HG03095 (cell line): ENCODE measurements around the gene PKD1.

Experiments used
- ATAC-seq: cut with Tn5 transposase; IDR thresholded peaks from one replicate; pipeline ENCODE4 v1.9.1; 2021; ENCODE audit warnings: moderate library complexity; ENCODE audit not compliant: unreplicated experiment

Gene PKD1

GRCh38 chr16:2090777-2091546, 44.7 kb downstream of the PKD1 start:
- ATAC-seq, result no peak

GRCh38 chr16:2090481-2090776, 45.3 kb downstream of the PKD1 start:
- no peak for ATAC-seq

DNA sequence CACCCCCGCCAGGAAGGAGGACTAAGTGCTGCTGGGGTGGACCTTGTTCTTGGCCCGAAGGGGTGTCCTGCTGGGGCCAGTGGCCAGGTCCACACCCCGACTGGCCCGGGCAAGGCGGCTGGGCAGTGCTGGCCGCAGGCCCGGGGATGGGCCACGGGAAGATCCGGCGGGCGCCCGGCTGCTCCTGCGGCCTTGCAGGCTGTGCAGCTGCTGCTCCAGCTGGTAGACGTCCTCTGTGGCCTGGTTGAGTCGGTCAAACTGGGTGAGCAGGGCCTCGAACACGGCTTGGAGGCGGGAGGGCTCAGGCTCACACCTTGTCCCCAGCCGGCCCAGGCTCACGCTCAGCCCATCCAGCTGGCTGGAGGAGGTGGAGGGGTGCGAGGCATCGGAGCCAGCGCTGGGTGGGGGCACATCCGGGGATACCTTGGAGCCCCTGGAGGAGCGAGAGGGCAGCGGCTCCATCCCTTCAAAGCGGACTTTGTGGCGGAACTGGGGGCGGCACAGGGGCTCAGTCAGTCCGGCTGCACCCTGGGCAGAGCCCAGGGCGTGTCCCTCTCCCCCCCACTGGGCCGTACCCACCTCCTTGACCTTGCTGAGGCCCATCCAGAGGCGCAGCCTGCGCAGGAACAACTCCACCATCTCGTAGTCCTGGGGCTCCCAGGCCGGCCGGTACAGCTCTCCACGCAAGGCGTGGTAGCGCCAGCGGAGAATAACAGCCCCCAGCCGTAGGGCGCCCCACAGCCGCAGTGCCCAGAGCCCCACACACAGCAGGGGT, 45.8 kb downstream of the PKD1 start:
- no peak for ATAC-seq

GRCh38 chr16:2088759-2089358, 46.8 kb downstream of the PKD1 start:
- no peak for ATAC-seq

DNA sequence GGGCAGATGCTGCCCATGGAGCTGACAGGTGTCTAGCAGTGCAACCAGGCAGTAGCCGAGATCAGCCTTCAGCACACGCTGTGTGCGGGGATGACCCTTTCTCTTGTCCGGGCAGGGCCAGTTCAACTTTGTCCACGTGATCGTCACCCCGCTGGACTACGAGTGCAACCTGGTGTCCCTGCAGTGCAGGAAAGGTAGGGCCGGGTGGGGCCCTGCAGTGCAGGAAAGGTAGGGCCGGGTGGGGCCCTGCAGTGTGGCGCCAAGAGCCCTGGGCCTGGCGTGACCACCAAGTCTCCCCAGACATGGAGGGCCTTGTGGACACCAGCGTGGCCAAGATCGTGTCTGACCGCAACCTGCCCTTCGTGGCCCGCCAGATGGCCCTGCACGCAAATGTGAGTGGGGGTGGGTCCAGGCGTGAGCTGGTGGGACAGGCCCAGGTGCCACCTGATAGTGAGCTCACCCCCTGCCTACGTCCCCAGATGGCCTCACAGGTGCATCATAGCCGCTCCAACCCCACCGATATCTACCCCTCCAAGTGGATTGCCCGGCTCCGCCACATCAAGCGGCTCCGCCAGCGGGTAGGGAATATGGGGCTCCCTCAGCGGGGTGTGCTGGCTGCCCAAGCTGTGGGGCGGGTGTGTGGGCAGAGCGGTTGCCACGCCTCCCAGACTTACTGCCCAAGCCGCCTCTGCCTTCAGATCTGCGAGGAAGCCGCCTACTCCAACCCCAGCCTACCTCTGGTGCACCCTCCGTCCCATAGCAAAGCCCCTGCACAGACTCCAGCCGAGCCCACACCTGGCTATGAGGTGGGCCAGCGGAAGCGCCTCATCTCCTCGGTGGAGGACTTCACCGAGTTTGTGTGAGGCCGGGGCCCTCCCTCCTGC, 47.7 kb downstream of the PKD1 start:
- no peak for ATAC-seq

GRCh38 chr16:2086812-2087747, 48.6 kb downstream of the PKD1 start:
- ATAC-seq, result no peak

- ATAC-seq, result no peak
These were observed 49.5 kb downstream of the PKD1 start for GRCh38 chr16:2086106-2086742.

- no peak for ATAC-seq
These were observed 50.0 kb downstream of the PKD1 start for GRCh38 chr16:2085669-2086068.

DNA sequence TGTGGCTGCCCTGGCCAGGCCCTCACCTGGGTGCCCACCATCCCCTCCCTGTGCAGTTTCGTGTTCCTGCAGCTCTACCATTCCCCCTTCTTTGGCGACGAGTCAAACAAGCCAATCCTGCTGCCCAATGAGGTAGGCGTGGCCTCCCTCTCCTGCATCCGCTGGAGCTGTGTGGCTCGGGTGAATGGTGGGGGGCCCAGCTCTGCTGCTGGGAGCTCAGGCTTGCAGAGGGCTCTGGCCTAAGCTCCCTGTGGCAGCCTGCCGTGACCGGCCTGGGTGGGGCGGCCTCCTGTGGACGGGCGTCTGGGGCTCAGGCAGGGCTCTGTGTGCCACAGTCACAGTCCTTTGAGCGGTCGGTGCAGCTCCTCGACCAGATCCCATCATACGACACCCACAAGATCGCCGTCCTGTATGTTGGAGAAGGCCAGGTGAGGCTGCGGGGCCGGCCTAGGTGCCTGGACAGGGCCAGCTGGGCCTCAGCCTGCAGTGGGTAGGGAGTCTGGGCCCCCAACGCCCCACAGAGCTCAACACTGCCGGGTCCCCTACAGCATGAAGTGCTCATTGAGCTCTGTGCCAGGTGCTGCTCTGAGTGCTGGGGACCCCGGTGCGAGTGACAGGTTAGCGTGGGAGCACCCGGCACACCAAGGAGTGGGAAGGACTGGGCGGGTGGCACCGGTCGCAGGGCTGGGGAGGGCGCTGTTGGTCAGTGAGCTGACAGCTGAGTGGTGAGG, 50.6 kb downstream of the PKD1 start:
- no peak for ATAC-seq

DNA sequence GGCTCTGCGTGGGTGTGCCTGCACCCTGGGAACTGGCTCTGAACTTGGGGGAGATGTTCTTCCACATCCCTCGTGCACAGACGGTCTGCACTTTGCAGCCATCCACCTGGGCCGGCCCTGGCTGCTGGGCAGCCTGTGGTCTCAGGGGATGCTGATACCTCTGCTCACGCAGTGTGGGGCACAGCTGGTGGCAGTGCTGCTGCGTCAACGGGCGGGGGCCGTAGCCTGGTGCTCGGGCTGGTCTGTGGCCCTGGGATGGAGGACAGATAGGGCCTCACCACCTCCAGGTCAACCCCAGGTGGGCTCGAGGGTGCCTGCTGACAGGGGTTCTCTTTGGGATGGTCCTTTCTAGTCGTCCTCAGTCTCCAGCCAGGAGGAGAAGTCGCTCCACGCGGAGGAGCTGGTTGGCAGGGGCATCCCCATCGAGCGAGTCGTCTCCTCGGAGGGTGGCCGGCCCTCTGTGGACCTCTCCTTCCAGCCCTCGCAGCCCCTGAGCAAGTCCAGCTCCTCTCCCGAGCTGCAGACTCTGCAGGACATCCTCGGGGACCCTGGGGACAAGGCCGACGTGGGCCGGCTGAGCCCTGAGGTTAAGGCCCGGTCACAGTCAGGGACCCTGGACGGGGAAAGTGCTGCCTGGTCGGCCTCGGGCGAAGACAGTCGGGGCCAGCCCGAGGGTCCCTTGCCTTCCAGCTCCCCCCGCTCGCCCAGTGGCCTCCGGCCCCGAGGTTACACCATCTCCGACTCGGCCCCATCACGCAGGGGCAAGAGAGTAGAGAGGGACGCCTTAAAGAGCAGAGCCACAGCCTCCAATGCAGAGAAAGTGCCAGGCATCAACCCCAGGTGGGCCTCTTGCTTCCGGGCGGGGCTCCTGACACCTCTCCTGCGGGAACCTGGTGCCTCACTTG, 51.6 kb downstream of the PKD1 start:
- no peak for ATAC-seq

DNA sequence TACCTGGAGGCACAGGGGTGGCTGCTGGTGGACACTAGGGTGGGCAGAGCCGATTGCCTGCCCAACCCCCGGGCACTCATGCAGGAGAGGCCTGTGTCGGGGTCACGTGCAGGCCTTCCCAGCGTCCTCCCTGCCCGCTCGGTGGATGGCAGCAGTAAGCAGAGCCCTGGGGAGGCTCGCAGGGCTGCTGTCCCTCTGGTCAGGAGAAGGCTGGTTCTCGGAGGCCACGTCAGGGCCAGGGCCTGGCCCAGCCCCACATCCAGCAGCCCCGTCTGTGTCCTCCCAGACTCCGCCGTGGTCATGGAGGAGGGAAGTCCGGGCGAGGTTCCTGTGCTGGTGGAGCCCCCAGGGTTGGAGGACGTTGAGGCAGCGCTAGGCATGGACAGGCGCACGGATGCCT, 52.3 kb downstream of the PKD1 start:
- no peak for ATAC-seq

DNA sequence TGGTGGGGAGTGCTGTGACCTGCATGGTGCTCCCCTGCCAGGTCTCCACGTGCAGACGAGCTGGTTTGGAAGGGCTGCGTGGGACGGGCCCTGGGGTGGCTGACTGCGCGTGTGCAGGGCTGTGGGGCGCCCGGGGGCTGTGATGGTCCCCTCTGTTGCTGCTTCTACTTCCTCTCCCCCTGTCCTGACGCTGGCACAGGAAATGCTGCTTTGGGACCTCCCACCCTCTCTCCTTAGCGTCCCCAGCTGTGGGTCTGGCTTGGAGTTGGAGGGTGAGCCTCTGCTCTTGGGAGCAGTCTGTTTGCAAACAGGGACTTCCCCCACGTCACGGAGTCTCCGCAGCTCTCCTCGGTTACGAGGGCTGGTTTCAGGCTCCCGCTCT, 52.7 kb downstream of the PKD1 start:
- no peak for ATAC-seq

- no peak for ATAC-seq
These were observed 53.3 kb downstream of the PKD1 start for GRCh38 chr16:2082171-2082982.

- ATAC-seq, result no peak
These were observed 54.3 kb downstream of the PKD1 start for GRCh38 chr16:2081201-2082084.

- ATAC-seq, result no peak
These were observed 55.7 kb downstream of the PKD1 start for GRCh38 chr16:2079991-2080390.

DNA sequence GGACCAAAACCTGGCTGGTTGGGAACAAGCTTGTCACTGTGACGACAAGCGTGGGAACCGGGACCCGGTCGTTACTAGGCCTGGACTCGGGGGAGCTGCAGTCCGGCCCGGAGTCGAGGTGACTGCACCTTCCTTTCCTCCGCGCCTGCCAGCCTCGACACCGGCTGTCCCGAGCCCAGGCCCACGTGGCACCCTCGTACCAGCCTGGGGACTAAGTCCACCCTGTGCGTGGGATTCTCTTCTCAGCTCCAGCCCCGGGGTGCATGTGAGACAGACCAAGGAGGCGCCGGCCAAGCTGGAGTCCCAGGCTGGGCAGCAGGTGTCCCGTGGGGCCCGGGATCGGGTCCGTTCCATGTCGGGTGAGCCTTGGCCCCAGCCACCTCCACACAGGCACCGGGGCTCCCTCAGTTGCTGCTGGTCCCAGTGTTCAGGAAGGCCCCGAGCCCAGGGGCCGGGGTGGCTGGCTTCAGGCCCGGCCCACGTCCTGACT, 56.3 kb downstream of the PKD1 start:
- ATAC-seq, result no peak
